GM08714 (cell line): Measurements from ENCODE around the gene MSI2.

Experiments used
- H3K4me3 ChIP-seq: fragments of 200-500 bp; sonication (Bioruptor generic); 2 replicates; pipeline ENCODE4 v1.5.1; 2014; ENCODE audit warnings: mild to moderate bottlenecking, low read length, inconsistent platforms
- ZNF274 ChIP-seq: IDR thresholded peaks from 2 replicates; pipeline ENCODE4 v1.6.1; 2012; ENCODE audit warnings: mild to moderate bottlenecking, low read depth, low read length

Gene MSI2

DNA sequence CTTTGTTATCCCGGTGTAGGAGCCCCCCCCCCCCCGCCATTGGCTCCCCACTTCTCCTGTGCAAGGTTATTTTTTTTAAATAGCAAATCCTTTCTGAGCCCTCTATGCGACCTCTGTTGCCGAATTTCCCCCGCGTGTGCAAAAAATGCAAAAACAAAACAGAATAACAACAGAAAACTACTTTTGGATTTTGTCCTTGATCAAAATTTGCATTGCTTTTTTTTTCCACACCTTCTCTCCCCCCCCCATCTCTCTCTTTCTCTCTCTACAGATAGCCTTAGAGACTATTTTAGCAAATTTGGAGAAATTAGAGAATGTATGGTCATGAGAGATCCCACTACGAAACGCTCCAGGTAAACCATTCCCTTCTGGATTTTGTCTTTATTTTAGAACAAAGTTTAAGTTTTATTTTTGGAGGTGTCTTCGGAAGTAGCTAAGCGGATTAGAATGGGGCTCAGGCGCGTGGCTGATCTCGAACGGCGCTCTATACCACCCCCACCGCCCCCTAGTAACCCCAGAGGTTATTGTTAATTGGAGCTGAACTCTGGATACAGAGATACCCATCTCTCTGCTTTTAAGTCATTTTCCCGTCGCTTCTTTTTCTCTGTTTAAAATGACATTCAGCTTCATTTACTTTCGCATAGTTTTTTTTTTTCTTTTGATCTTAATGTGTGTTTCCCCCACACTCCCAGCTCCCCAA, 1.0 kb downstream of the MSI2 start:
- H3K4me3 ChIP-seq, result peak overlapping the region; percentile 72
- no peak for TF ChIP-seq ZNF274

DNA sequence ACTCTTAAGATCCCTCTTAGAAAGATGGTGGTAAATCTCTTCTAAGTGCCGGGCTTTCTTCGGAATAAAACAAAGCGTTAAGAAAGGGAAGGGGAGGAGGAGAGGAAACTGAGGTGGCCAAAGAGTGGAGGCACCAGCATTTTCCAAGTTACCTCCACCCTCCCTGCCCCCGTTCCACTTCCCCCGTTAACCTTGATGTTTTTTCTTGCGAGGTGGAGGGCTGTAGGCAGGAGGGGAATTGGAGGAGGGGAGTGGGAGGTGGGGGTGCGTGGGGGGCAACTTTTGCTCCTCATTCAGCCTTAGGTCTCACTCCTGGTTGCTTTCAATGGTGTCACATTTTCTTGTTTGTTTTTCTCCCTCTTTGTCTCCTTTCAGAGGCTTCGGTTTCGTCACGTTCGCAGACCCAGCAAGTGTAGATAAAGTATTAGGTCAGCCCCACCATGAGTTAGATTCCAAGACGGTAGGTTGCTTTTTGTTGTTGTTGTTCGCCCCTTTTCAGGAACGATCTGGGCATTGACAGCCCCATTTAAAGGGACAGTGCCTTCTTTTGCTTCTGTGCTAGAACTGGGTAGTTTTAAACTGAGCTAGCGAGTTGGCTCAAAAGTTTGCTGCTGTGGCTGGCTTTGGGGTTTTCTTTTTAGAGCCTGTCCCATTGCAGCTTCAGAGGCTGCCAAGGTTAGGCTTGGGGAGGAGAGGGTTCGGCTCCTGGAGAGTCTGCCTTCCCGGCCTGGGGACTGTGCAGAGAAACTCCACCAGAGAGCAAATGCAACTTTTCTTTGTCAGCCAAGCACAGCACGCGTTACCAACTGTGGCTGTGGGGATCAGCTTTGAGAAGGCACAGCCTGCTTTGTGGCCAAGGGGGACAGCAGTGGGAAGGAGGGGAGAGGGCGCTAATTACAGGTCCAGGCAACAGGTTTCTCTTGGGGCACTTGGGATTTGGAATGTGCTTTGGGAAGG, 1.9 kb downstream of the MSI2 start:
- H3K4me3 ChIP-seq, result peak overlapping the region; percentile 72
- TF ChIP-seq ZNF274, result no peak

DNA sequence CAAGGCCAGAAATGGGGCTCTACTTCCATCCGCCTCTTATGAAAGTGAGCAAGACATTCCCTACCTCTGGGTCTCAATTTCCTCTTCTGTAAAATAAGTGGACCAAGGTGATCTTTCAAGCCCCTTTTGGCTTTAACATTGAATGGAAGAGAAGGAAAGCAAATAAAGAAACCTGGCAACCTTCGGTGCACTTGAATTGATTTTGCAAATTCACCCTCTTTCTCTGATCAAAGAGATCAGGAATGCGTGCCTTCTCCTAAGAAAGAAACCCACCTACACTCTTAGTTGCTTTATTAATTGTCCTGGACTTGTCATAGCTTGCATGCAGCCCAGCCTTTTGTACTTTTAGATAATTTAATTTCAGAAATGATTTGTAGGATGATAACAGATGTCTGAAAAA, 3.0 kb downstream of the MSI2 start:
- no peak for TF ChIP-seq ZNF274
- peak overlapping the region; percentile 72 for H3K4me3 ChIP-seq

DNA sequence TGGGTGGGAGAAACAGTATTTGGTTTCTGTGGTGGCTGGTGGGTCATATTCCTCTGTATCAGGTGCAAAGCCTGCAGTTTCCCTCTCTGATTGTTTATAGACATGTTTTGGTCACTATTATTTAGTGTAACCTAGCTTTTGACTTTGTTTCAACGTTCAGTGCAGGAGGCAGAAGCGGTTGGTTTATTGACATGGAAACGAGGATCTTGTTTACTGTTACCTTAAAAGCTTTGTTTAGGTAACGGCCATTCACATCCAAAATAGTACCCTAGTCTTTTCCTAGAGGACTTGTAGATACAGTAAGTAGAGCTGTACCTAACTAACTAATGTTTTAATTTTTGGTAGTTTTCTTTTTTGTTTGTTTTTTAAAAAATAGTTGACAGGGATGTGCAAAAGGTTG, 3.5 kb downstream of the MSI2 start:
- no peak for TF ChIP-seq ZNF274
- H3K4me3 ChIP-seq, result peak overlapping the region; percentile 72

DNA sequence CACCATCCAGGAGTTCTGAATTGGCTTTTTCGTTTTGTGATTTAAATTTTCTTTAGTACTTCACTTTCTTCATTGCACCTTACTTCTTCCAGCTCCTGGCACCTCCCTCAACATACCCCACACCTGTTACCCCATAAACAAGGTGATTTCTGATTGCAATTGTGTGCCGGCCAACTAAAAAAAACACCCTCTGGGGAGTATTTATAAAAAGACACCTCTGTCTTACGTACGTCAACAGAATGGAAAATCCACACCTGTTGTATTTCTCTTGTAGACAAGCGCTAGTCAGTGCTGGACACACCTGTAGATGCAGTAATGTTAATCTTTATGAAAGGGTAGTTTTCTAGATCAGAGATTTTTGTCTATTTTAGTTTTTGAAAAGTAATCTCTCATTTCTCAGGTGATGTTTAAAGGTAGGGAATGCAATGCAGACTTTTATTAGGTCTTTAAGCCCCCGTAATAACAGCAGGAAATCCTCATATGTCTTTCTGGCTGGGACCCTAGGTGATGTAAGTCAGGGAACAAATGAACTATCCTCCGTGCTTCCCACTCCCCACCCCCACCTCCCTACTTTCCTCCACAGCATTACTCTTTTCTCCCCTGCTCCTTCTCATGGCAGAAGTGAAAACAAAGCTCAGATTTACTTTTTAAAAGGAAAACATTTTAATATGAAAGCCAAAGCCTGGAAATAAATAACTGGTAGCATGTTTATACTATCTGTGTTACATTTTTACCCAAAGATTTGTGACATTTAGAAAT, 4.2 kb downstream of the MSI2 start:
- TF ChIP-seq ZNF274, result no peak
- H3K4me3 ChIP-seq, result peak overlapping the region; percentile 72

DNA sequence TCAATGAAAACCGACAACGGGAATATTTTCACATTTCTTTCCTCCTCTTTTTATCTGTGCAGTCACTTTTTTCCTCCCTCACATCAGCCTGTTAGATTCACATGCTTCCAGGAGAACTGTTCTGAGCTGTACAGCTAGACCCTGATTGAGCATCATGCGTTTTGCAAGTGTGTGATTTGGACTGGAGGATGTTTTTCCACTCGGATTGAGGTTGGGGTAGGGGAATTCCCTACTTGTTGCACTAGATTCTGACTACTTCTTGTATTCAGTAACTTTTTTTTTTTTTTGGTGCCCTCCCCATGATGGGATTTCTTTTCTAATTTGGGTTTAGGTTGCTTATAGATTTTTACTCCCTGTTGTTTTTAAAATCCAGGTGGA, 4.8 kb downstream of the MSI2 start:
- no peak for TF ChIP-seq ZNF274
- peak overlapping the region; percentile 72 for H3K4me3 ChIP-seq

DNA sequence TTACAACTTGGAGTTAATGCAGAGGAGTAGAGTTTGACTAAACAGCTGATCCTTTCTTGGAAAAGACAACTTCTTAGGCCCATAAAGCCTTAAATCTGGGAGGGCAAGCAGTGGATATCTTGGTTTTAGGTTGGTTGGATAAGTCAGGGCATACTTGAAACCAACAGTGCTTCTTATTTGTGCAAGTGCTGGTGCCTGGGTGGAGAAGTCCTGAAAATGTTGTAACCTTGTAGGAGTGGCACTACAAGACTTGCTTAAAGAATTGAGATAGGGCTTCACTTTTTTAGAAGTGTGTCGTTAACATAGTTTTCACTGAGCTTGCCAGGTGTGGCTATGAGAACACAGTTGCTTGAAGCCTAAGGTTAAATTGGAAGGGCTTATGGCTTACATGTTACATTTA, 6.2 kb downstream of the MSI2 start:
- no peak for TF ChIP-seq ZNF274
- no peak overlapping the region for H3K4me3 ChIP-seq

DNA sequence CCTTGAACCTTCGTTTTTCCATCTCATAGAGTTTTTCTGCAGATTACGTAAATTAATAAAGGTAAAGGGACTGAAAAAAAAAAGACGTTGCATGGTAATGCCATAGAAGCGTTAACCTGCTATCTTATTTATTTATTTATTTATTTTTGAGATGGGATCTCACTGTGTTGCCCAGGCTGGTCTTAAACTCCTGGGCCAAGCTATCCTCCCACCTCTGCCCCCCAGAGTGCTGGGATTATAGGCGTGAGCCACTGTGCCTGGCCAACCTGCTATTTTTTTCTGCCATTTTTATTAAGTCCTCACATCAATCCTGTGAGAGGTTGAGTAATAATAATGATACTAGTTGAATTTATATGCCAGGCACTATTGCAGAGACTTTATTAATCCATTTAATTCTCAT, 7.9 kb downstream of the MSI2 start:
- no peak overlapping the region for H3K4me3 ChIP-seq
- no peak for TF ChIP-seq ZNF274

DNA sequence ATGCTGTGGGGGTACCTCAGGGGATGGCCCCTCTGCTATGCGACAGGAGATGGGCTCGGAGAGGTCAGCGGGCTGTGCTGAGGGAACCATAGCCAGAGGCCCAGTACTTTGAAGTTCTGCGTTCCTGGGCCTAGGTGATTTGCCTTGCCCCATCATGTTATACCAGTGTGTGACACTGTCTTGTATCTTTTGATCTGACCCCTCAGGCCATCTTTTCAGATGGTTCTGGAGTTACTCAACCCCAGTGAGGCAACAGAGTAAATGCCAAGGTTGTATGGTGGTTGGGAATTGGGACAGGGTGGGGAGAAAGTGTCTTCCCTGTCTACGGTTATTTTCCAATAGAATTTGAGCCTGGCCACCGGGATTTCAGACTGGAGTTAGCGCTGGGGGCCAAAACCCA, 8.5 kb downstream of the MSI2 start:
- no peak overlapping the region for H3K4me3 ChIP-seq
- no peak for TF ChIP-seq ZNF274

DNA sequence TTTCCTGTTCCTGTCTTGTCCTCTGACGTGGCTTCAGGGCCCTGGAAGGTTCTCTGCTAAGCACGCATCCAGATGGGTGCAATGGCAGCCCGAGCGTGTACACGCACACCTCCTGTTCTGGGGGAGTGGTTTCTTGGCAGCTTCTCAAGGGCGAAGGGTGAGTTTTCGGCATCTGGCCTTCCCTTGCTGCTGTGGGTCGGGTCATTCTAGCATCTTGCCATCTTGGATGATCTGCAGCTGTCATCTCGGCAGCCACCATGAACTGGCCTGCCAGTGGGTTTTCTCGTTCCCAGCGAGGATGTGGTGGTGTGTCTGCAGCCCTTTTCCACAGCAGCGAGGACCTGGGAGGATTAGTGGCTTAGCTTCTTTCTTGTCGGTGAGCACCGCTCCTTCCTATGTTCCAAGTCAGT, 10.6 kb downstream of the MSI2 start:
- no peak overlapping the region for H3K4me3 ChIP-seq
- no peak for TF ChIP-seq ZNF274

DNA sequence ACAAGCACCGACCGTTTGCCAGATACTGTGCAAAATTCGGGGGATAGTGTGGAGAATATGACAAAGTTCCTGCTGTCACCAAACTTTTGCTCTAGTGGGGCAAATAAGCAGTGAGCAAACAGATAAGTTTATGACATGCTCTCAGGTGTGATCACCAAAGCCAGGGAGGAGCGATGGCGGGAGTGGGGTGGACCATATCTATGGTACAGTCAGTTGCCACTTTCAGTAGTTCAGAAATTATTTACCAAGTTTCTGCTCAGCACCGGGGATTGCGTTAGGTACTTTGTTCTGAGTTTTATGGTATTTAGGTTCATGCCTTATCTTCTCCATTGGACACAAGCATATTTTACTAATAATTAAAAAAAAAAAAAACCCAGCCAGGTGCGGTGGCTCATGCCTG, 11.9 kb downstream of the MSI2 start:
- no peak overlapping the region for H3K4me3 ChIP-seq
- no peak for TF ChIP-seq ZNF274

DNA sequence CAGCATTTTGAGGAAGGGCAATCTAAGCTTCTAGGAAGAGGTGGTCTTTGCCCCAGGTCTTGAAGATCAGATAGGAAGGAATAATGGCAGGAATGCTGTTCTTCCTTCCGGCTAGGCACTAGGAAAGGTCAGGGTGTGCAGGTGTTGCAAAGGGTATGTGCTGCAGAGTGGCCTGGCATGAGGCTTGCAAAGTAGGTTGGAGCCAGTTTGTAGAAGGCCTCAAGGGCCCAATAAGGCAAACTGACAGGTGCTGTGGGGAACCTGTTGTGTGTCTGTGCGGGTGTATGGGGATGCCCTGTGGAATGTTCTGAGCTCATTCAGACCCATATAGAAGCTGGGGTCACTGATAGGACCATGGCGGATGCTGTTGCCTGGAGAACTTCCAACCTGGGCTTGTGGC, 12.7 kb downstream of the MSI2 start:
- TF ChIP-seq ZNF274, result no peak
- H3K4me3 ChIP-seq, result no peak overlapping the region

DNA sequence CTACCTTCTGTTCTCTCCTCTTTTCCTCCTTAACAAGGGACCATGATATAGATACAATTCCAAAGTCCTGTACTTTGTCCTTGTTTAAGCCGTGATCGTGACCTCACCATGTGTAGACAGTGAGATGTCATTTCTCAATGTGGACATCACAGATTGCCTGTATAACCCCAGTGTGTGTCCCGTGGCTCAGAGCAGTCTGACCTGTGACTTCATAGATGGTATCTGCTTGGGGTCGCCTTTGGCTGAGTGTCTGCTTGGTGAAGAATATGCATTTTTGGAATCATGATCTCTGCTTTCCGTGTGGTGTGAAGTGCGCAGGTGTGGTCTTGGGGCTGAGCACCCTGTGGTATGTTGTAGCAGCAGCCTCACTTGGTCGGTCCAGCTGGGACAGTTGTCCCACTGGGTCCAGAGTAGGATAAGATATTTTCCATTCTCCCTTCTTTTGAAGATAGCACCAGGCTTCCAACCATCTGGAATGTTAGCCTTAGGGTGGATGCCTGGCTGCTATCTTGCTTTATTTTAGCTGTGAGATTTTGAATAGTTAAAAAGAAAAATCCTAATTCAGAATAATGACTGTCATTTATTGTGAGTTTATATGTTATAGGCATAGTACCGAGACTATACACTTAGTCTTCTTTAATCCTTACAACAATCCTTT, 13.4 kb downstream of the MSI2 start:
- H3K4me3 ChIP-seq, result no peak overlapping the region
- no peak for TF ChIP-seq ZNF274

DNA sequence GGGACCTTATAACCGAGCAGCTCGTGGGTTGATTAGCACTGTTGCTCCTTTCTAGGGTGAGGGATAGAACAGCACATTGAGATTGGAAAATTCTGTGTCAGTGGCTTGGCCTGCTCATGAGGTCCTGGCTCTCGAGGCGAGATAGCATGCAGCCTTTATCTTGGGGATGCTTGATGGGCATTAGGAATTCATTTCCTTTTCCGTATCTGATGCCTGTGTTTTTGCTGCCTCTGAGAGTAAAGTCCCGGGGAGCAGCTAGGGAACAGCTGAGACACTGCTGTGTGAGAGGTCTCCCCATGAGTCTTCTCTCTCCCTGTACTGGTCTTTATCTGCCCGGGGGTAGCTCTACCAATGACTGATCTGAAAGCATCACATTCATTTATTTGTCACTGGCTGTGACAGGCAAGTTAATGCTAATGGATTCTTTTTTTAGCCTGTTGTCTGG, 14.5 kb downstream of the MSI2 start:
- no peak for TF ChIP-seq ZNF274
- no peak overlapping the region for H3K4me3 ChIP-seq
